ENCODE results near the gene LYRM1.
A peak's percentile ranks its signal among the peaks of the same experiment; 100 is the strongest.
"Not testable (repeated sequence)": the region's sequence is repeated elsewhere in the genome, so short reads cannot be mapped to it uniquely, and the experiment has no call there.

Gene LYRM1

GRCh38 chr16:20937736-20938135 is 37.2 kb downstream of the LYRM1 start:
- no peak for DNase-seq (ENCODE audit: low spot score)

GRCh38 chr16:20938426-20938825 is 37.9 kb downstream of the LYRM1 start:
- DNase-seq (ENCODE audit: low spot score): peak; percentile 22

GRCh38 chr16:20939611-20940010 is 39.0 kb downstream of the LYRM1 start:
- no peak for DNase-seq (ENCODE audit: low spot score)

- DNase-seq (ENCODE audit: low spot score): no peak
These were observed 40.5 kb downstream of the LYRM1 start for GRCh38 chr16:20940871-20941635.

- DNase-seq (ENCODE audit: low spot score): no peak
These were observed 41.0 kb downstream of the LYRM1 start for GRCh38 chr16:20941636-20941926.

GRCh38 chr16:20942256-20942655 is 41.7 kb downstream of the LYRM1 start:
- DNase-seq (ENCODE audit: low spot score): no peak

- no peak for DNase-seq (ENCODE audit: low spot score)
These were observed 44.4 kb downstream of the LYRM1 start for GRCh38 chr16:20944861-20945574.

GRCh38 chr16:20945575-20945875 is 45.0 kb downstream of the LYRM1 start:
- DNase-seq (ENCODE audit: low spot score): not testable (repeated sequence)

GRCh38 chr16:20946015-20946629 is 45.6 kb downstream of the LYRM1 start:
- no peak for DNase-seq (ENCODE audit: low spot score)

GRCh38 chr16:20948444-20948843 is 47.9 kb downstream of the LYRM1 start:
- no peak for DNase-seq (ENCODE audit: low spot score)

- DNase-seq (ENCODE audit: low spot score): no peak
These were observed 49.1 kb downstream of the LYRM1 start for GRCh38 chr16:20949660-20950059.

- DNase-seq (ENCODE audit: low spot score): no peak
These were observed 49.7 kb downstream of the LYRM1 start for GRCh38 chr16:20950294-20950693.

- DNase-seq (ENCODE audit: low spot score): no peak
These were observed 51.8 kb downstream of the LYRM1 start for GRCh38 chr16:20952139-20952920.

GRCh38 chr16:20954574-20954973 is 54.0 kb downstream of the LYRM1 start:
- no peak for DNase-seq (ENCODE audit: low spot score)

- no peak for DNase-seq (ENCODE audit: low spot score)
These were observed 55.7 kb downstream of the LYRM1 start for GRCh38 chr16:20956319-20956718.

- no peak for DNase-seq (ENCODE audit: low spot score)
These were observed 56.6 kb downstream of the LYRM1 start for GRCh38 chr16:20957153-20957552.

GRCh38 chr16:20960899-20961298 is 60.3 kb downstream of the LYRM1 start:
- DNase-seq (ENCODE audit: low spot score): no peak

GRCh38 chr16:20968765-20969164 is 68.2 kb downstream of the LYRM1 start:
- DNase-seq (ENCODE audit: low spot score): no peak

- DNase-seq (ENCODE audit: low spot score): no peak
These were observed 68.8 kb downstream of the LYRM1 start for GRCh38 chr16:20969386-20969785.

GRCh38 chr16:20971401-20971800 is 70.8 kb downstream of the LYRM1 start:
- no peak for DNase-seq (ENCODE audit: low spot score)

- not testable (repeated sequence) for DNase-seq (ENCODE audit: low spot score)
These were observed 72.6 kb downstream of the LYRM1 start for GRCh38 chr16:20973201-20973600.

Measured in hepatic stellate cell (primary cell).